ENCODE data around the gene MYDGF. TPM values are rescaled to one million over a fixed set of nuclear protein-coding genes. Genes with fewer than 3 reads are reported as not detected.

The MYDGF gene
- 60.5 TPM for total RNA-seq (2013)
- polyA plus RNA-seq: 100 to 1,000 TPM in 2 of 3 donors, 10 to 100 TPM in 1; 64.6 to 165 (median 160) TPM
- polyA minus RNA-seq: 76.9 and 112 TPM in 2 replicates
- 10.8 to 32.9 (median 26.0) reads per million in 11 experiments for total RNA-seq

GRCh38 chr19:4669723-4670480, at the start of gene MYDGF:
MYDGF (minus strand) TSS chr19:4670342; CDS start chr19:4670334, 8 bp downstream.
- under 1% methylated on average over 72 of the region's 75 CpGs for WGBS (ENCODE audit: insufficient coverage)
- Histone ChIP-seq H3K4me2 (replicated peaks; ENCODE audit: extremely low read depth, low read length, poor library complexity, severe bottlenecking) (peak within 1 kb of the TSS; percentile 94), H3K36me3 (replicated peaks in 1 of 2; ENCODE audit: control insufficient read depth in 1 of 2, insufficient read depth in 2 of 2, low read length in 2 of 2) (peaks cover 14 to 32% of the 10 kb centered on the region in 2 donors), H3K79me2 (ENCODE audit: insufficient read depth, low read length) (peaks cover 33% of the 10 kb centered on the region), H3K4me1 (ENCODE audit: control insufficient read depth in 1 of 2, insufficient read depth in 2 of 2, low read length in 2 of 2) (peaks cover 13 to 25% of the 10 kb centered on the region in 2 donors), H3K9me3 (replicated peaks in 1 of 2; ENCODE audit: control insufficient read depth in 1 of 2, insufficient read depth in 1 of 2, low read length in 2 of 2) (no peaks in the 10 kb centered on the region), H3K9ac (ENCODE audit: insufficient read depth, low read length, poor library complexity, severe bottlenecking) (peak within 1 kb of the TSS; percentile 89), H2AFZ (ENCODE audit: insufficient read depth, low read depth, low read length, poor library complexity, severe bottlenecking) (peak within 1 kb of the TSS; percentile 82), H4K20me1 (ENCODE audit: insufficient read depth, low read length) (peaks cover 20% of the 10 kb centered on the region), H3K4me3 (replicated peaks in 1 of 3; ENCODE audit: low read depth in 2 of 3, low read length in 3 of 3) (peak within 1 kb of the TSS; percentile 75 to 95 (median 85)), H3K27me3 (ENCODE audit: control insufficient read depth in 2 of 2, insufficient read depth in 2 of 2, low read length in 2 of 2) (no peaks in the 10 kb centered on the region), H3K27ac (ENCODE audit: low read depth in 1 of 2, low read length in 2 of 2) (peak within 1 kb of the TSS; percentile 82 to 85)
- peaks cover 14% of the 10 kb centered on the region for H3K4me1 Mint-ChIP-seq
- peak within 1 kb of the TSS; percentile 87 to 91 for H3K4me3 Mint-ChIP-seq
- intact Hi-C loops (cut with micrococcal nuclease): loop anchor here (5.0 to 10.0 kb wide), 2 partner anchors 122 to 345 kb away; partner anchors contain the start of gene FEM1A (in 1 of the 2)
- H3K36me3 Mint-ChIP-seq: peaks cover 24 to 45% of the 10 kb centered on the region in 2 donors
- peak within 1 kb of the TSS; percentile 82 to 96 (median 93) for H3K27ac Mint-ChIP-seq
- no peak for TF ChIP-seq CTCF (IDR thresholded peaks at IDR 0.05)
- peaks cover 0 to 2% (median 0%) of the 10 kb centered on the region in 3 donors for H3K27me3 Mint-ChIP-seq (ENCODE audit: low read depth in 3 of 3)
- H3K9me3 Mint-ChIP-seq: no peaks in the 10 kb centered on the region
- peak; percentile 87 to 92 (median 89) for DNase-seq

DNA sequence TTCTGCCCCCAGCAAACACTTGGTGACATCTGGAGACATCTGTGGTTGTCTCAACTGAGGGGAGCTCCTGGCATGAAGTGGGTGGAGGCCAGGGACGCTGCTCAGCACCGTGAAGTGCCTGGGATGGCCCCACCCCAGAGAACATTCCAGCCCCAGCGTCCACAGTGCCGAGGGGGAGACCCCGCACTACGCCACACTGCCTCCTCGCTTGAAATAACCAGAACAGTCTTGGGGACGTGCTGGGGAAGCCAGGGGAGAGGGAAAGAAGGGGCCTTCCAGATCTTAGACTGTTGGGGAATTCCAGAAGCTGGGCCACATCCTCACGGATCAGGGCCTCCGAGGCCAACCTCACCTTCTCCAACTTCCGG, 49.3 kb upstream of the MYDGF start:
- peaks cover 51 to 69% of the 10 kb centered on the region in 2 donors for H3K36me3 Mint-ChIP-seq
- WGBS (ENCODE audit: insufficient coverage): 100% methylated on average over 6 of the region's 11 CpGs
- H3K4me1 Mint-ChIP-seq: peaks cover 16% of the 10 kb centered on the region
- Histone ChIP-seq H3K27ac (ENCODE audit: low read depth in 1 of 2, low read length in 2 of 2) (no peak overlapping the region), H3K4me3 (replicated peaks in 1 of 3; ENCODE audit: low read depth in 2 of 3, low read length in 3 of 3) (no peak overlapping the region), H3K79me2 (ENCODE audit: insufficient read depth, low read length) (peaks cover 44% of the 10 kb centered on the region), H3K9me3 (replicated peaks in 1 of 2; ENCODE audit: control insufficient read depth in 1 of 2, insufficient read depth in 1 of 2, low read length in 2 of 2) (no peaks in the 10 kb centered on the region), H4K20me1 (ENCODE audit: insufficient read depth, low read length) (peaks cover 60% of the 10 kb centered on the region), H3K9ac (ENCODE audit: insufficient read depth, low read length, poor library complexity, severe bottlenecking) (no peak overlapping the region), H3K27me3 (ENCODE audit: control insufficient read depth in 2 of 2, insufficient read depth in 2 of 2, low read length in 2 of 2) (no peaks in the 10 kb centered on the region), H3K36me3 (replicated peaks in 1 of 2; ENCODE audit: control insufficient read depth in 1 of 2, insufficient read depth in 2 of 2, low read length in 2 of 2) (peaks cover 64 to 71% of the 10 kb centered on the region in 2 donors), H2AFZ (ENCODE audit: insufficient read depth, low read depth, low read length, poor library complexity, severe bottlenecking) (no peak overlapping the region), H3K4me1 (ENCODE audit: control insufficient read depth in 1 of 2, insufficient read depth in 2 of 2, low read length in 2 of 2) (peaks cover 13 to 21% of the 10 kb centered on the region in 2 donors), H3K4me2 (replicated peaks; ENCODE audit: extremely low read depth, low read length, poor library complexity, severe bottlenecking) (no peak overlapping the region)
- intact Hi-C loops (cut with micrococcal nuclease): no loop called here
- peak overlapping the region in 1 of 7 donors; percentile 71 for H3K27ac Mint-ChIP-seq
- peaks cover 0 to 2% (median 0%) of the 10 kb centered on the region in 7 donors for H3K9me3 Mint-ChIP-seq
- no peak overlapping the region for H3K4me3 Mint-ChIP-seq
- no peak for DNase-seq
- H3K27me3 Mint-ChIP-seq (ENCODE audit: low read depth in 3 of 3): peaks cover 0 to 4% (median 1%) of the 10 kb centered on the region in 3 donors
- no peak for TF ChIP-seq CTCF (IDR thresholded peaks at IDR 0.05)
